Heart left ventricle (tissue), 13 donors: ENCODE results near the gene EVA1C.
"Not testable (repeated sequence)": the region's sequence is repeated elsewhere in the genome, so short reads cannot be mapped to it uniquely, and the experiment has no call there.

Experiments used
- POLR2A ChIP-seq, 2 donors: fragments of 450-650 bp; IDR thresholded peaks; one replicate each; pipeline ENCODE4 v1.6.1; 2017; ENCODE audit warnings: antibody characterized with exemption in 2 of 2, mild to moderate bottlenecking in 2 of 2, moderate library complexity in 2 of 2
- TF ChIP-seq, protein P1 (sequence below), 12 donors: fragments of 200-600 bp; sonication (generic) in 4 of 12; IDR thresholded peaks; one replicate each; pipeline versions ENCODE4 v1.5.0 to v1.8.0; 2018 to 2022; ENCODE audit warnings: antibody characterized with exemption in 12 of 12, mild to moderate bottlenecking in 5 of 12
- donor health status: ischemic (EF 13 %, LVEDD 7.1; RV severe dilation, severe dysfunction).
- donor health status: DM: no; HTN: yes; CAD: no.
- donor health status: DM: no; HTN: no; CAD: no.
- donor health status: ischemic (EF 25% LVEDD 6.9; RV normal size, moderate dysfunction).
- donor health status: ischemic (EF 25% LVEDD 5.7; RV mildly dilated, moderate dysfunction).
- donor health status: ischemic (EF 35%, LVEDD 5.7; RV mildly dilated, moderate dysfunction).
- donor health status: nonischemic (EF 11% LVEDD 7.7; RV severe dilation, severe dysfunction).
- donor health status: DM: yes; HTN: yes; CAD: no.
- donor health status: PGD.
- donor health status: ischemic (EF 29% LVEDD 5.4; RV normal size, mild dysfunction).
- donor health status: nonischemic (EF 23%, LVEDD 6.1; RV moderate dilation, normal function).

DNA sequence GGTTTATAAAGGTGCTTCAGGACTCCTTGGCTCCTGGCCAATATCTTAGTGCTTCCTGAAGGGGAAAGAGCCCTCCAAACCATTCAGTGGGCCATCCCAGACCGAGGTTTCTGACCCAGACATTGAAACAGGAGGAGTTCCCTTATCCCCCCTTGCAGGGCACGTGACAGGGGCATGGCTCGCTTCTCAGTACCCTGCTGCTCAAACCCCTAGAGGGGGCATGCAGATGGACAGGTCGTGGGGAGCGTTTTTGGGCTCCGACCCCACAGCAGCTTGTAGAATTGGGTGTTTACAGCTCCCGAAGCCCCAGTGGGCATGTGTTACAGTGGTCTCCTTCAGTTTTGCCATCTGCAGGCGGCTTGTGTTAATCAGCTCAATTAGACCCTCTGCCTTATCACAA, 39.7 kb downstream of the EVA1C start:
- TF ChIP-seq, protein P1, sequence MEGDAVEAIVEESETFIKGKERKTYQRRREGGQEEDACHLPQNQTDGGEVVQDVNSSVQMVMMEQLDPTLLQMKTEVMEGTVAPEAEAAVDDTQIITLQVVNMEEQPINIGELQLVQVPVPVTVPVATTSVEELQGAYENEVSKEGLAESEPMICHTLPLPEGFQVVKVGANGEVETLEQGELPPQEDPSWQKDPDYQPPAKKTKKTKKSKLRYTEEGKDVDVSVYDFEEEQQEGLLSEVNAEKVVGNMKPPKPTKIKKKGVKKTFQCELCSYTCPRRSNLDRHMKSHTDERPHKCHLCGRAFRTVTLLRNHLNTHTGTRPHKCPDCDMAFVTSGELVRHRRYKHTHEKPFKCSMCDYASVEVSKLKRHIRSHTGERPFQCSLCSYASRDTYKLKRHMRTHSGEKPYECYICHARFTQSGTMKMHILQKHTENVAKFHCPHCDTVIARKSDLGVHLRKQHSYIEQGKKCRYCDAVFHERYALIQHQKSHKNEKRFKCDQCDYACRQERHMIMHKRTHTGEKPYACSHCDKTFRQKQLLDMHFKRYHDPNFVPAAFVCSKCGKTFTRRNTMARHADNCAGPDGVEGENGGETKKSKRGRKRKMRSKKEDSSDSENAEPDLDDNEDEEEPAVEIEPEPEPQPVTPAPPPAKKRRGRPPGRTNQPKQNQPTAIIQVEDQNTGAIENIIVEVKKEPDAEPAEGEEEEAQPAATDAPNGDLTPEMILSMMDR (IDR thresholded peaks at IDR 0.05) = not testable (repeated sequence)
- TF ChIP-seq POLR2A (IDR thresholded peaks at IDR 0.05) = not testable (repeated sequence)
